Measurements from ENCODE around the gene LRRC49.
A peak's percentile ranks its signal among the peaks of the same experiment; 100 is the strongest.
"Not testable (repeated sequence)": the region's sequence is repeated elsewhere in the genome, so short reads cannot be mapped to it uniquely, and the experiment has no call there.

The LRRC49 gene

DNA sequence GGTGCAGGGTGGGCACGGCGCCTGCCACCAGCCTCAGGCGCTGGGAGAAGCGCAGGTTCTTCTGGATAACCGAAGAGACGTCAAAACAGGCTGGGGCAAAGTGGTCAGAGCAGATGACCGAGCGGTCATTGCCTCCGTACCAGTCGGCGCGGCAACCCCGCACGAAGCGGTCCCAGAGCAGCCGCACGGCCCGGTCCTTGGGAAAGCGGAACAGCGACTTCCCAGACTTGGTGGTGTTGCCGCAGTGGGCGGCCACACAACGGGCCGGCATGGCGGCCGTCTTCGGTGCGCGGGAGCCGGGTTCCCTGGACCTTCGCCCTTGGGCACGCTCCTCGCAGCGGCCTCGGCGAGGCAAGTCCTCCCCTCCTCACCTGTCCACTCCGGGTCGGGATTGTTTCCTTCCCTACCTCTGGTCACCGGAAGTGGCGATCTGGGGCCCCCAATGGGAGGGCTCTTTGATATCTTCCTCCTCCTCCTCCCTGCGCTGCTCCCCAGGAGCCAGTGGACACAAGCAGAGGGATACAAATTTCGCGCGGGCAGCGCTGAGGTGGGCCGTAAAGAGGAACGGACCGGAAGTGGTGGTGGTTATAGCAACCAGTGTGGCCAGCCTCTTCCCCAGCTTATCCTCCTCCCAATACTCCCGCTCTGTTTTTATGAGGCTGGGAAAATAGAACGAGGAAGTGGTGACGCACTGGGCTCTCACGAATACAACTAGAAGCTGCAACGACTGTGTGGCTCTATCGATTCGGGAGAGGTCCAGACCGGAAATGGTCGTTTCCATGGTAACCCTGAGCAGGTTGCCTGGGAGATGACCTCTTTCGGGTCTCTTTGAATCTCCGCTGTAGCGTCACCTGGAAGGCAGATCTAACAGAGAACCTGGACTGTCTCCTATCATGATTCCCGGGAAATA, at the start of gene LRRC49, which contains the start of gene THAP10:
Gene LRRC49, plus strand, starts transcription at position 825 of the 910 bp plus-strand sequence. Its CDS starts 69 bp downstream, at position 894.
Gene THAP10, minus strand, starts transcription at position 432 of the 910 bp plus-strand sequence. Its CDS starts 161 bp downstream, at position 271.
- DNase-seq: peak; percentile 60 to 70

DNA sequence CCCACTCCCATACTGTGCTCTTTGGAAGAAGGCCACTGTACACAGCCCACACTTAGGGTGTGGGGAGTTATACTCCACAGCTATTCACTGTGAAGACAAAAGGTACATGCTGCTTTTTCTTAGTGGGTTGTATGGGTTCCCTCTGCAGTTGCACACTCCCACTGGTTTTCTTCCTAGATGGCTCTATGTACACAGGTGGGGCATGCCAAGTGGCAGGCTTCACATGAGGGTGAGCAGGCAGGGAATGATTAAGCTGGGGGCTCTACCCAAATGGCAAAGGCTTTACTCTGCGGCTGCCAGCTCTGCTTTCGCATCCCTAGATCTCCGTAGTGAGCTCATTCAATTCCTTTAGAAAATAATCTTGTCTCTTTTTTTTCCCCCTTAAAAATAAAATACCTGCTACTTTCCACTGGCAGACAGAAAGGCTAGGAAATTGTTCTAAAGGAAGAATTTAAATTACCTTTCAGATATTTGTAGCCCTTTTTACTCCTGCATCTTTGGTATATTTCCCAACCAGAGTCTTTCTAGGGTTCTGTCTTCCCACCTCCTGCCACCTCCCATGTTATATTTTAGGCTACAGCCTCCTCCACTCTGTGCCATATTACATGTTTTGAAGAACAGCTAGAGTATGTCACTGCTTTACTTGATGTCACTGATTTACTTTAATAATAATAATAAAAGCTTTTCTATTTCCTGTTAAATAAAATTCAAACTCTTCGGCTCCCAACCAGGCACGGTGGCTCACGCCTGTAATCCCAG, 46.8 kb upstream of the LRRC49 start:
- DNase-seq: no peak

DNA sequence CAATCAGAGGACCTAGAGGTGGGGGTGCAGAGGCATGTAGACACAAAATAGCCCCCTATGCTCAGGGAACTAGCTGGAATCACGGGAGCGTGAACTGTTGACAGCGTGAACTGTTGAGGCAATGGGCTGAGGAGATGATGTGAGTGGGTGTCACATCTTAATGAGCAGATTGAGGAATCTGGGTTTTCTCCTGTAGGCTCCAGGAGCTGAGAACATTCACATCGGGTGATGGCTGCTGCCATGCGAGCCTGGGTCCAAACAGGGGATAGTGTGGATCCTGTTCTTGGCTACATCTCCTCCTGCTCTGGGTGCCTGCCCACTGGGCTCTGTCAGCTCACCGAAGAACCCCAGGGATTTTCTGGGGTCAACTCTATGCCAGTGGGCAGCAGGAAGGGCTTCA, 40.7 kb upstream of the LRRC49 start:
- DNase-seq: no peak

DNA sequence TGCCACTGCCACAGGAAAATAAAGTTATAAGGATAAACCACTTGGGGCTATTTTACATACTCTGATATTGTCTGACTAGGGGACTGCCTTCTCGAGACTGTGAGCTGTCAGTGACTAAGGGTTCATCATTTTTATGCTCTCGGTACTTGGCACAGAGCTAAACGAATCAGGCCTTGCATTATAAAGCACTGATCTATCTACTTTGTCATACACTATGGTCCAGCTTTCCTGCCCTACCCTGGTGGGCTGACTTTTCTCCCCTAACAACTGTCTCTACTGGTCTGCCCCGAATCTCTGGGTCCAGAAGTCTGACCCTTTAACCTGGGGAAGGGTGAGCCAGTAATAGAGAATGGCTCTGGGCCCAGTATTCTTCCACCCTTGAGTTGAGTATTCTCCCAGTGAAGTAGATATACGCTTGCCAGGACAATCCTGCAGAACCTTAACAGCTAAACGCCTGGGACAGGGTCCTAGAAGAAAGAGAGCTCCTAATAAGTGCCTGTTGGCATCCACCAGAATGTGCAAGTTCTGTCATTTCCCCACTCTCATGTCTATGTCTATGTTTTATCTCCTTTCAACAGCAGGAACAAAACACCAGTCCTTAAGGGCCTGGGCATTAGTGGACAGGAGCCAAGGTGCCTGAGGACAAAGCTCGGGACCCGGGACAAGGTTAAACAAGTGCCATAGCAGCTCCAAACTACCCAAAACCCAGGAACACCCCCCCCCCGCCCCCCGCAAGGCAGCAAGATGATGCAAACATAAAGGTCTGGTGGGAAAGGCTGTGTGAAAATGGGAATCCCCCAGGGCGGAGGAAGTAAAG, 39.9 kb upstream of the LRRC49 start:
- no peak for DNase-seq

DNA sequence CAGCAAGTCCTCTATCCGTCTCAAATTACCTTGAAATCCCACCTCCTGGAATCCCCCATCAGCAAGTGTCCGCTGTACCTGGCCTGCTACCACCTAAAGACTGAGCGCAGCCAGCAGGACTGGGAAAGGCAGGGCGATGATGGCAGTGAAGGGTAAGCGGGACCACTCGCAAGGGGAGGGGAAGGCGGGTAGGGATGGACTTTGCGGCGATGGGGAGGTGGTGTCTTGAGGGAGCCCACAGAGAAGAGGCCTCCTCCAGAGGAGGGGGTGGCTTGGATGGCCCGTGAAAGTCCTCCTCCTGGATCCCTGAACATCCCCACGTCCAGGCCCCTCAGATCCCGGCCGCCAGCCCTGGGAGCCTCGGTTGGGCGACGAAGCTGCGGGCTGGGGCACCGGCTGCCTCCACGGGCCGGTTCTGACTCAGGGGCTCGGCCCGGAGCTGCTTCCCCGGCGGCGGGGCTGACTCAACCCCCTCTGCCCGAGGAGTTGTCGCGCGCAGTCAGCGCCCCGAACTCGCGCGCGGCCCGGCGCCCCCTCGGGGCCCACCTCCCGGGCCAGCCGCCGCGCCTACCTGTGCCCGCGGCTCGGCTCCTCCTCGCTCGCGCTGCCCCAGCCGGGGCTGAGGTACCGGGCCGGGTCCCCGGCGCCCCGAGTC, 39.2 kb upstream of the LRRC49 start:
- DNase-seq: peak; percentile 4

DNA sequence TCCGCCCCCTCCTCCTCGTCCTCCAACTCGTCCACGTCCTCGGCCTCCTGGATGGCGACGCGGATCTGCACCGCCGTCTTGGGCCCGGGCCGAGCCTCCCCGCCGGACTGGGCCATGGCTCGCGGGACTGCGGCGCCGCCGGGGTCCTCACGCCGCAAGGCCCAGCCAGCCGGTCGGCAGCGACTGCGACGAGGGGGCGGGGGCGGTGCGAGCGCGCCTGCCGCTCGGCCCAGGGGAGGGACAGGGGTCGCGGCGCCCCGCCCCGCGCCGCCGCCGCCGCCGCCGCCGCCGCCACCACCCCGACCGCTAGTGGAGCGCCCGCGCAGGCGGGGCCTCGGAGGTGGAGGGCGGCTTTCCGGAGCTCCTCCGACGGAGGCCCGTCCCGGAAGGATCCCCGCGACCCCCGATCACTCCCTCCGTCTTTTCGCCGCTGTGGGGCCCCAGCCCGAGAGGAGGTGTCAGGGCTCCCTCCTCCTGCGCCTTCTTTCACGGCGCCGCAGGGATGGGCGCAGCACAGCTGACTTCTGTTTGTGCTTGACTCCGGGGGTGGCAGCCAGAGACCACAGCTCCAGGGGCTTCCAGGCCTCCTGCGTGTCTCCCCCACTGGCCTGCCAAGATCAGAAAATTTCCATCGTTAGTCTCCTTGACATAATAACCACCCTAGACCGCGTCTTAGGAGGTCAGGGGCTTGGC, 38.5 kb upstream of the LRRC49 start, which contains the start of gene LARP6:
Gene LARP6, minus strand, starts transcription at position 185 of the 693 bp plus-strand sequence. Its CDS starts 69 bp downstream, at position 116.
- peak; percentile 18 to 27 for DNase-seq

GRCh38 chr15:70854666-70854976, 38.0 kb upstream of the LRRC49 start:
- DNase-seq: no peak

DNA sequence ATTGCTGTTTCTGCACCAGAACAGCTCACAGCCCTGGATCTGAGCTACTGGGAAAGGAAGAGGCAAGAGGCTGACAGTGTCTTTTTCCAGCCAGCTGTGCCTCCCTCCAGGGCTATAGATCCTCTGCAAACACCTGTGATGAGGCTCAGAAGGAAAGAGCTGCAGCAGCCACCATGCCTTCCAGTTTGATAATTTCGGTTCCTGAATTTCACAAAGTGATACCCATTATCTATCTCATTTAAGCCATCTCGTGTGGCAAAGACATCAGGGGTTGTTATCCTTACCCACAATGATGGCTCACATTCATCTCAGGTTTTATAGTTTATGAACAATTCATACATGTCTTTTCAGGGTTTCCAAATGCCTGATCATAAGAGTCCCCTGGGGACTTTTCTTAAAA, 36.9 kb upstream of the LRRC49 start:
- no peak for DNase-seq

GRCh38 chr15:70856177-70856883, 36.3 kb upstream of the LRRC49 start:
- DNase-seq: no peak

- no peak for DNase-seq
Measured at GRCh38 chr15:70856884-70857561, 35.6 kb upstream of the LRRC49 start.

DNA sequence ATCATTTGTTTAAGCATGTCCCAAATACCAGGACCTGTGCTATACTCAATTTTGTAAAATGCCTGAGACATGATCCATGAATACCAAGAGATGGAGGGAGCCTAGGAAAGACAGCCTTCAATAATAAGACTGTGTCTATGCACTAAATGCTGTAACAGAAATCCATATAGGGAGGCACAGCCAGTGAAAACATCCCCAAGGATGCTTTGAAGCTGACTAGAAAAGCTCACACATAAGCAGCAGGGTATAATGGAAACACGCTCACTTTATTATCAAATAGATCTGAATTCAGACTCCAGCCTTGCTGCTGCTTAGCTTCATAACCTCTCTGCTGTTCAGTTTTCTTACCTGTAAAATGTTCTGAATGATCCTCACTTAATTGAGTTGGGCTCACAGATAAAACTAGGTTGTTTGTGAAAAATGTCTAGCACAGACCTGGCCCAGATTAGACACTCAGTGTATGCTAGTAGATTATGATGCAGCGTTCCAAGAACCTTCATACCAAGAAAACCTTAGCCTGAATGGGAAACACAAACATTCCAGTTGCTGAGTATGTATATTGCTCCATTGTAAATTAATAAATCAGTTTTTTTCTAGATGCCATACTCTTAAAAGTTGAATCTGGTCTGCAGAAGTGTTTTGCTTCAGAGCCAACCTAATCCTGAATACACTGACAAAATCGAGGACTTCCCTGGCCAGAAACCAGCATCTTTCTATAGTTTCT, 34.9 kb upstream of the LRRC49 start:
- DNase-seq: no peak

- DNase-seq: not testable (repeated sequence)
Measured at GRCh38 chr15:70858614-70859321, 33.9 kb upstream of the LRRC49 start.

DNA sequence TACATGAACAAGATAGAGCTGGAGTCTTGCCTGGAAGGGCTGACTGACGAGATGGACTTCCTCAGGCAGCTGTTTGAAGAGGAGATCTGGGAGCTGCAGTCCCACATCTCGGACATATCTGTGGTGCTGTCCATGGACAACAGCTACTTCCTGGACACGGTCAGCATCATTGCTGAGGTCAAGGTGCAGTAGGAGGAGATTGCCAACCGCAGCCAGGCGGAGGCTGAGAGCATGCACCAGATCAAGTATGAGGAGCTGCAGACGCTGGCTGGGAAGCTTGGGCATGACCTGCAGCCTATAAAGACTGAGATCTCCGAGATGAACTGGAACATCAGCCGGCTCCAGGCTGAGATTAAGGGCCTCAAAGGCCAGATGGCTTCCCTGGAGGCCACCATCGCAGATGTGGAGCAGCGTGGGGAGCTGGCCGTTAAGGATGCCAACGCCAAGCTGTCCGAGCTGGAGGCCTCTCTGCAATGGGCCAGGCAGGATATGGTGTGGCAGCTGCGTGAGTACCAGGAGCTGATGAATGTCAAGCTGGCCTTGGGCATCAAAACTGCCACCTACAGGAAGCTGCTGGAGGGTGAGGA, 33.2 kb upstream of the LRRC49 start:
- DNase-seq: no peak

DNA sequence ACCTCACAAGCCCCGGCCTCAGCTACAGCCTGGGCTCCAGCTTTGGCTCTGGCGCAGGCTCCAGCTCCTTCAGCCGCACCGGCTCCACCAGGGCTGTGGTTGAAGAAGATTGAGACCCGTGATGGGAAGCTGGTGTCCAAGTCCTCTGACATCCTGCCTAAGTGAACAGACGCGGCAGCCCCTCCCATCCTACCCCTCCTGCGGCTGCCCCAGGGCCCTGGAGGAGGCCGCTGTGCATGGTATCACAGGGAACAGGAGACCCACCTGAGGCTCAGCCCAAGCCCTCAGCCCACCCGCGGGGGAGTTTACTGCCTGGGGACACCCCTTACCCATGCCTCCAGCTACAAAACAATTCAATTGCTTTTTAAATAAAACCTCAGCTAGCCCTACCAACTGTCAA, 32.6 kb upstream of the LRRC49 start:
- DNase-seq: no peak

DNA sequence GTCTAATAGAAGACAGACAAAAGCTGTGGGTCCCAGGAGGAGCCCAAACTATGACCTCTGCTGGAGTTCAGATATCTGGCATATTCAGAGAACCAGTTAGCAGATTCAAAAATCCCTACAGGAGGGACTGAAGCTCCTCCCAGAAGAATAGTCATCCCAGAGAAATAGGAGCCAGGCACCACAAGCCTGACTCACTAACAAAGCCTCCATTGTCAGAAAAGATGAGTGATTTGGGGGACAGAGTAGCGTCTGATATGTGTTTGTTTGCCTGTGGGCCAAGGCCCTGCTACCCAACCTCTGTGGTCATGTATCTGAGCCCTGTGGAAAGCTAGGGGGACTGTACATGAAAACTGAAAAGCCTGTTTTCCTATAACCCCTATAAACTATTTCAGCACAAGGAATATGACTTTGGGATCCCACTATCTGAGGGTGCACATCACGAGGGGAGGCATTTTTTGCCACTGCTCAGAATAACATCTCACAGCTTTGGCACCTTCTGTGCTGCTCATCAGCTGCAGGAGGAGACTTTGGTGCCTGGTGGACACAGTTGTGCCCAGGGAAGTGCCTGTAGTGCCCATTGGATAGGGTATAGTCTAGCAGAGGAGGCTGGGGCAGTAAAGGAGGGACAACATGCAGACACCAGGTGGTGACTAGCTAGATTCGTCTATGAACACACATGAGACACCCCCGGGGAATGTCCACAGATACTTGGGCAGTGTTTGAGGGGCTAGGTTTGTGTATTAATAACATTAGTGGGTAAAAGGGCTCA, 29.0 kb upstream of the LRRC49 start:
- no peak for DNase-seq

DNA sequence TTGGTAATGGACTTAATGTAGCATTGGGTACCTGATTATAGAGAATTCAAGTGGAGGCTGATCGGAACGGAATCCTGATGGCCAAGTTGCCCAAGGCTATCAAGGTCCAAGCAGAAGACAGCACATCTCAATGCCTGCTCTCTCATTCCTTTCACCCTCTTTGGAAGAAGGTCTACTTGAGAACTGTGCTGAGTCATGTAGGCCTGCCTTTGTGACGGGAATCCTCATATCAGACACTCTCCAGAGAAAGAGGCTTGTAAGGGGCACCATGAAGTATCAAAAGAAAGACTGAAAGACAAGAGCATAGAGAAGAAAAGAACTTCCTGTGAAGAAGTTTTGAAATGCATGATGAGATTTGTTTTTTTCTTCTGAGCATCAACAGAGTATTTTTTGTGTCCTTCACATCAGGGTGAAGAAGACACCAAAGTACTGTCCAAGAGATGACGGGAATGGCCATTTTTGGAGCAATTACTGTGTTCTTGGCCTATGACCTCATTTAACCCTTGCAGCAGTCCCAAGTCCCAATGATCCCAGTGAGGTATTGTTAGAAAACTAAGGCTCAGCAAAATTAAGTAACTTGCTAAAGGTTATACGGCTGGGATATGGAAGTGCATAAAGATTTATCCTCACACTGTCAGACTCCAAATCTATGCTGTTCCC, 25.5 kb upstream of the LRRC49 start:
- no peak for DNase-seq

DNA sequence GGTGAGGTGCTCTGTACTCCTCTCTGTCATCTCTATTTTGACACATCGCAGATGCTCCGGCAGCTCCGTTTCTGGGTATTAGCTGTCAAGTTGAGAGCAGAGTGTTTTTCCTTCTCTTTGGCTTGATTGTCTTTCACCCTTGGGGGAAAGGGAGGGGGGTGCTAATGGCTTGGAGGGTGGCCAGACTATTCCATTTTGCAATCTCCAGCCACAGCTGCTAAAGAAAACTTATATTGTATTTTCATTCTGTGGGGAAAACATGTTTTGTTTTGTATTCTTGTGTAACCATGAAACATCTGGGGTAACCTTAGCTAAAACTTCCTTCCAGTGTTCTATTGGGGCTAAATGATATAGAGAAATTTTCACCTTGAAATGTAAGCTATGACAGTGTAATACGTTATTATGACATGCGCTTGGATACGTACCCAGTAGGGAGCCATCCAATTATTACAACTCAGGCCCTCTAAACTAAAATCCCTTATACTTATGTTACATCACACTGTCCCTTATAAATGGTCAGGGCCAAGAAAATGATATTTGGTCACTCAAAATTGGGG, 24.6 kb upstream of the LRRC49 start:
- DNase-seq: no peak
